ENCODE data around the gene RAG2.
A peak's percentile ranks its signal among the peaks of the same experiment; 100 is the strongest.

Gene RAG2

GRCh38 chr11:36594316-36594989 lies 3.6 kb downstream of the RAG2 start, which contains the start of gene IFTAP (continued):
- TF ChIP-seq ZNF239 (tag by site-specific recombination; IDR thresholded peaks at IDR 0.05) = no peak
- peak; percentile 91 for TF ChIP-seq SETDB1 (IDR thresholded peaks at IDR 0.05; ENCODE audit: insufficient read length, low read length)
- no peak for TF ChIP-seq EGR2 (tag by site-specific recombination; IDR thresholded peaks at IDR 0.05; ENCODE audit: low read depth)
- TF ChIP-seq IKZF3 (tag by site-specific recombination; IDR thresholded peaks at IDR 0.05) = peak; percentile 94
- peak; percentile 57; the same call in 1 of the 2 replicates for TF ChIP-seq ZBTB48 (tag by site-specific recombination; IDR thresholded peaks at IDR 0.05)
- peak; percentile 99 for TF ChIP-seq ZBTB11 (tag by site-specific recombination; conservative IDR thresholded peaks at IDR 0.05; ENCODE audit: low read depth)
- no peak for TF ChIP-seq CTCF (tag by site-specific recombination; IDR thresholded peaks at IDR 0.05)
- no peak for TF ChIP-seq ZNF362 (tag by site-specific recombination; IDR thresholded peaks at IDR 0.05)
- peak; percentile 89 for TF ChIP-seq MZF1 (tag by site-specific recombination; IDR thresholded peaks at IDR 0.05; ENCODE audit: borderline replicate concordance)
- no peak for TF ChIP-seq ZNF791 (tag by site-specific recombination; IDR thresholded peaks at IDR 0.05)
- TF ChIP-seq ZNF335 (tag by site-specific recombination; conservative IDR thresholded peaks at IDR 0.05) = peak; percentile 82
- TF ChIP-seq YY2 (tag by site-specific recombination; IDR thresholded peaks at IDR 0.05) = peak; percentile 74
- TF ChIP-seq ZNF19 (tag by site-specific recombination; IDR thresholded peaks at IDR 0.05; ENCODE audit: low read depth) = no peak
- peak; percentile 79 for TF ChIP-seq SP7 (tag by site-specific recombination; IDR thresholded peaks at IDR 0.05)
- TF ChIP-seq PRDM2 (tag by site-specific recombination; IDR thresholded peaks at IDR 0.05; ENCODE audit: borderline replicate concordance) = no peak
- no peak for TF ChIP-seq ZNF423 (tag by site-specific recombination; IDR thresholded peaks at IDR 0.05)
- peak; percentile 95 for TF ChIP-seq TRIM28 (IDR thresholded peaks at IDR 0.05; ENCODE audit: borderline replicate concordance, low read length)
- no peak for TF ChIP-seq PATZ1 (tag by site-specific recombination; IDR thresholded peaks at IDR 0.05)
- no peak for TF ChIP-seq ZNF792 (tag by site-specific recombination; IDR thresholded peaks at IDR 0.05)
- TF ChIP-seq ZNF521 (tag by site-specific recombination; IDR thresholded peaks at IDR 0.05) = no peak
- TF ChIP-seq TCF7L2 (IDR thresholded peaks at IDR 0.05; ENCODE audit: borderline replicate concordance, low read depth, low read length) = no peak
- TF ChIP-seq ZNF366 (tag by site-specific recombination; conservative IDR thresholded peaks at IDR 0.05) = 0 out of 2 replicates have a peak, but pooled peaks have one; percentile 40
- TF ChIP-seq ZBTB8A (tag by site-specific recombination; IDR thresholded peaks at IDR 0.05) = 0 out of 2 replicates have a peak, but pooled peaks have one; percentile 20
- no peak for TF ChIP-seq ZNF837 (tag by site-specific recombination; IDR thresholded peaks at IDR 0.05)
- no peak for TF ChIP-seq ZNF747 (tag by site-specific recombination; IDR thresholded peaks at IDR 0.05)
- no peak for TF ChIP-seq ZBTB1 (tag by site-specific recombination; IDR thresholded peaks at IDR 0.05)
- no peak for TF ChIP-seq ZNF558 (tag by site-specific recombination; IDR thresholded peaks at IDR 0.05)
